Activated CD4-positive, alpha-beta T cell treated with anti-CD3 and anti-CD28 coated beads, Interleukin-2, amount 10 ng/mL, durations not matched to agents 24 days and 14 days (primary cell): ENCODE measurements around the gene DNMT1. TPM values are rescaled to one million over a fixed set of nuclear protein-coding genes. Genes with fewer than 3 reads are reported as not detected.

Source experiments
- DNase-seq: peaks from one replicate; pipeline ENCODE4 v3.0.0; 2022
- H3K27ac Mint-ChIP-seq: one replicate; pipeline ENCODE4 v1.8.0; 2022; ENCODE audit warnings: mild to moderate bottlenecking, mixed read lengths
- H3K27me3 Mint-ChIP-seq: one replicate; pipeline ENCODE4 v1.8.0; 2022; ENCODE audit warnings: mixed read lengths
- H3K36me3 Mint-ChIP-seq: one replicate; pipeline ENCODE4 v1.8.0; 2022; ENCODE audit warnings: low read depth, mild to moderate bottlenecking, mixed read lengths
- H3K4me1 Mint-ChIP-seq: one replicate; pipeline ENCODE4 v1.8.0; 2021; ENCODE audit warnings: mixed read lengths
- H3K4me3 Mint-ChIP-seq: one replicate; pipeline ENCODE4 v1.8.0; 2022; ENCODE audit warnings: mild to moderate bottlenecking, moderate library complexity, mixed read lengths
- H3K9me3 Mint-ChIP-seq: one replicate; pipeline ENCODE4 v1.8.0; 2021; ENCODE audit warnings: mixed read lengths
- intact Hi-C: fragments of 100-400 bp; cut with micrococcal nuclease; formaldehyde crosslinking; loops from one replicate; pipeline ENCODE4 v1.15.1; 2023
- total RNA-seq: library from RNA; stranded (reverse); gene quantifications from 2 replicates; pipeline ENCODE4 v1.2.3, GENCODE V29; 2022

DNMT1 gene
- total RNA-seq, 1 donor from 2014 or later, result 414 TPM

DNA sequence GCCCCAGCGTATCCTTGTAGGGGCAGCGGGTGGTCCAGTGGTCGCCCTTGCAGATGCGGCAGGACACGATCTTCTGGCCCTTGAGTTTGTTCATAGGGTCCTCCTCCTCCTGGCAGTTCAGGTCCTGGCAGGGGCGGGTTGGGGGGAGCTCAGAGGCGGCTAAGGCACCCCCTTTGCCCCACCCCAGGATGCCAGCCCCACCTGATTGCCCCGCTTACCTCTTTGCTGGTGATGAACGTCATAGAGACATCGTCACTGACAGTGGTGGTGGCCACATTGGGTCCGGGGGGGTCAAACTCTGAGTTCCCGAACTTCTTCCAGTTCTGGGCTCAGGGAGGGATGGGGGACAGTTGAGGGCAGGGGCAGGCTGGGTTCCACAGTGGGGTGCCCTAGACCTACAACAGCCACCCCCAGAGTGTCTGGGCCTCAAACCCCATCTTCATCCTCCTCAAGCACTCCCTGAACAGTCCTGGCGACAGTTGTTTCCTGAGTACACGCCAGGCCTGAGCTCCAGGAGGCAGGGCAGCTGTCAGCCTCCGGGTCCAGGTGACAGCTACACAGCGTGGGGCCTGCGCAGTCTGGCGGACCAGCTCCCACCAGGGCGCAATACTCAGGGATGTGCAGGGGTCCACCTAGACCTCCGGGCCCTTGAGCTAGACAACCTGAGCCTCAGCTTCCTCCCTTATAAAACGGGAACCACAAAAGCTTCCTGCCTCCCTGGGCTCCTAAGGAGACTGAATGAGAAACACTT is 77.7 kb downstream of the DNMT1 start:
- H3K27ac Mint-ChIP-seq, result no peak overlapping the region
- no peaks in the 10 kb centered on the region for H3K27me3 Mint-ChIP-seq
- H3K9me3 Mint-ChIP-seq, result no peaks in the 10 kb centered on the region
- no peak for DNase-seq
- H3K4me1 Mint-ChIP-seq, result peaks cover 26% of the 10 kb centered on the region
- H3K36me3 Mint-ChIP-seq, result peaks cover 50% of the 10 kb centered on the region
- intact Hi-C loops, result loop anchor here (10.0 kb wide), 1 partner anchor 182 kb away; the partner anchor contains the start of gene OLFM2
- no peak overlapping the region for H3K4me3 Mint-ChIP-seq

DNA sequence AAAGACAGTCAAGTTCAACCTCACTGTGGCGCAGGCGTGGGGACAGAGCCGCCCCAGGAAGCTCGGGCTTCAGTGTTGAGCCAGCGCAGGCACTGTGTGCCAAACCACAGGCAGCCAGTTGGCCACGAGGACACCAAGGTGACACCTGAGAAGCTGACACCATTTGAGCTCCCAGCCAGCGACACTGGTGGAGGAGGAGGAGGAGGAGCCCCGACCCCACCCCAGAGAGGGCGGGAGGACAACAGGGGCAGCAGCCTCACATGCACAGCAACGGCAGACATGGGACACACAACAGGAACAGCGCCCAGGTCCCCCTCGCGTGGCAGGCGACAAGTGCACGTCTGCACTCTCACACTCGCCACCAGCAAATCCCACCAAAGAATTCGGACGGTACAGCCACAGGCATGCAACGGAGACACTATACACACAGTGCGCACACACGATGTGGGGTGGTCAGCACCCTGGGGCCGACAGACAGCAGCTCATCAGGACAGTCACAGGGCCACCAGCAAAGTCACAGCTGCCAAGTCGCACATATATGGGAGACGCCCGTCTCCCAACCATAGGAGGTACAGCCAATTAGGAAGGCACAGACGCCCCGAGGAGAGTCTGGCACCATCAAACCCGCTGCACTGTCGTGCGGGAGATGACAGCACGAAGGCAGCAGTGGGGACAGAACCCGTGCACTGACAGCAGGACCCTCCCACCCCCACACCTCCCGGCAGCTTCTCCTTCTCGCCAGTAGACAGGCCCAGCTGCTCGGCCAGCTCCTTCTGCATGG is 78.5 kb downstream of the DNMT1 start:
- Mint-ChIP-seq H3K9me3 (no peaks in the 10 kb centered on the region), H3K27me3 (no peaks in the 10 kb centered on the region), H3K4me1 (peaks cover 33% of the 10 kb centered on the region), H3K36me3 (peaks cover 54% of the 10 kb centered on the region), H3K4me3 (peak overlapping the region; percentile 34), H3K27ac (peak overlapping the region; percentile 34)
- intact Hi-C loops, result loop anchor here (10.0 kb wide), 1 partner anchor 181 kb away; the partner anchor contains the start of gene OLFM2
- DNase-seq, result peak; percentile 60

DNA sequence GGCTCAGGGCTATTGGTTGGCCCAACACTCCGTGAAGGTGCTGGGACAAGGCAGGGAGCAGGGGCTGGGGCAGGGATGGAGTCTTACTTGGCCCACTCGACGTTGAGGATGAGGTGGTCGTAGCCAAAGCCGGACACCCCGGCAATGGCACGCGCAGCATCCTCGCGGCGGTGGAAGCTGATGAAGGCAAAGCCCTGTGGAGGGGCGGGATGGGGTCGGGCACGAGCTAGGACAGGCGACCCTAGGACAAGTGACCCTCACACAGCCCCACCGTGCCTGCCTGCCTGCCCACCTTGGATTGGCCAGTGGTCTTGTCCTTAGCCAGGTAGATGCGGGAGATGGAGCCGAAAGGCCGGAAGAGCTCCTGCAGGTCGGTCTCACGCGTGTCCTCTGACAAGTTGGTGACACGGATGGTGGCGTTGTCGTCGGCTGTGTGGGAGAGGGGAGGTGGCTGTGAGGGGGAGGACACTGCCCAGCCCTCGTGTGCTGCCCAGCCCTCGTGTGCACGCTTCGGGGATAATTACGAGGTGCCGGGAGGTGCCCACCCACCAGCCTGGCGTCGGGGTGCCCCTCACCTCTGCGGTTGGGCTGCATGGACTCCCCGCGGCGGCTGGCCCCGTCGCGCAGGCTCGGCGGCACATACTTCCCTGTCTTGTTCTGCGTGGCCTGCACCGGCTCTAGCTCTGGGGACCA is 79.2 kb downstream of the DNMT1 start:
- H3K27me3 Mint-ChIP-seq, result no peaks in the 10 kb centered on the region
- DNase-seq, result no peak
- H3K4me1 Mint-ChIP-seq, result peaks cover 35% of the 10 kb centered on the region
- intact Hi-C loops, result loop anchor here (10.0 kb wide), 1 partner anchor 181 kb away; the partner anchor contains the start of gene OLFM2
- H3K36me3 Mint-ChIP-seq, result peaks cover 58% of the 10 kb centered on the region
- H3K4me3 Mint-ChIP-seq, result no peak overlapping the region
- peak overlapping the region; percentile 34 for H3K27ac Mint-ChIP-seq
- H3K9me3 Mint-ChIP-seq, result no peaks in the 10 kb centered on the region

DNA sequence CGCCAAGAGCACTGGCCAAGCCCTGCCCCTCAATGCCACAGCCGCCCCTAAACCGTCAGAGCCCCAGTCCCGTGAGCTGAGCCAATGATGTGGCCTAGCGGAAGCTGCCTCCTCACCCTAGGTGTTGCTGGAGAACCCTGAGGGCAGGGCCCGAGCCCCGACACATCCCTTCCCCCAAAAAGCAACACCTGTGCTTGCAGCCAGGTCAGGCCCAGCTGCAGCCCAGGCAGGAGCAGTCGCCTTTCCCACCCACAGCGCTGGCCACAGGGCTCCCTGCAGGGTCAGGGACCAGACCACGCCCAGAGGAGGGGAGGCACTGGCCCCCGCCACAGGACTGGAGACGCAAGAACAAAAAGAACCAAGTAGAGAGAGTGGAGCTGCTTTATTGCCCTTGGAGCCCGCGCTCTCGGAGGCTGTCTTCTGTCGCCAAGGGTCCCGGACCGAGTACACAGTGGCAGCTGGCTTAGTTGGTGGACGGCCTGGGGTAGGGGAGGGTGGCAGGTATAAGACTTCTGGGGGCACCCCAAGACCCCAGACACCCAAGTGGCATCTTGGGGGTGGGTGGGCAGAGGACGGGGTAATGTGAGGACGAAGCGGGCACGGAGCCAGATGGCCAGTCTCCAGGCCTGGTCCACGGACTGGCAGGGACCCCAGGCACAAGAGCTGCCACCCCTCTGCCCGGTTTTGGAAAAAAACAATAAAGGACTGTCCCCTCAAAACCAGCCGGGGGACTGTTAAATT is 79.9 kb downstream of the DNMT1 start:
- Mint-ChIP-seq H3K36me3 (peaks cover 64% of the 10 kb centered on the region), H3K27ac (peak overlapping the region; percentile 63)
- intact Hi-C loops, result loop anchor here (10.0 kb wide), 1 partner anchor 180 kb away; the partner anchor contains the start of gene OLFM2

DNA sequence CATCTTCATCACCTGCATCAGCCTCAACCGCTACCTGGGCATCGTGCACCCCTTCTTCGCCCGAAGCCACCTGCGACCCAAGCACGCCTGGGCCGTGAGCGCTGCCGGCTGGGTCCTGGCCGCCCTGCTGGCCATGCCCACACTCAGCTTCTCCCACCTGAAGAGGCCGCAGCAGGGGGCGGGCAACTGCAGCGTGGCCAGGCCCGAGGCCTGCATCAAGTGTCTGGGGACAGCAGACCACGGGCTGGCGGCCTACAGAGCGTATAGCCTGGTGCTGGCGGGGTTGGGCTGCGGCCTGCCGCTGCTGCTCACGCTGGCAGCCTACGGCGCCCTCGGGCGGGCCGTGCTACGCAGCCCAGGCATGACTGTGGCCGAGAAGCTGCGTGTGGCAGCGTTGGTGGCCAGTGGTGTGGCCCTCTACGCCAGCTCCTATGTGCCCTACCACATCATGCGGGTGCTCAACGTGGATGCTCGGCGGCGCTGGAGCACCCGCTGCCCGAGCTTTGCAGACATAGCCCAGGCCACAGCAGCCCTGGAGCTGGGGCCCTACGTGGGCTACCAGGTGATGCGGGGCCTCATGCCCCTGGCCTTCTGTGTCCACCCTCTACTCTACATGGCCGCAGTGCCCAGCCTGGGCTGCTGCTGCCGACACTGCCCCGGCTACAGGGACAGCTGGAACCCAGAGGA is 80.6 kb downstream of the DNMT1 start:
- Mint-ChIP-seq H3K4me1 (peaks cover 42% of the 10 kb centered on the region), H3K9me3 (no peaks in the 10 kb centered on the region), H3K27me3 (no peaks in the 10 kb centered on the region), H3K27ac (peak overlapping the region; percentile 63), H3K4me3 (no peak overlapping the region), H3K36me3 (peaks cover 68% of the 10 kb centered on the region)
- DNase-seq, result no peak
- intact Hi-C loops, result loop anchor here (2.0 to 10.0 kb wide), 2 partner anchors 15 to 179 kb away; partner anchors contain the start of gene OLFM2

More for the DNA sequence above, 79.9 kb downstream of the DNMT1 start:
- H3K4me3 Mint-ChIP-seq, result no peak overlapping the region
- H3K9me3 Mint-ChIP-seq, result no peaks in the 10 kb centered on the region
- peak; percentile 59 for DNase-seq
- H3K27me3 Mint-ChIP-seq, result no peaks in the 10 kb centered on the region
- peaks cover 38% of the 10 kb centered on the region for H3K4me1 Mint-ChIP-seq

DNA sequence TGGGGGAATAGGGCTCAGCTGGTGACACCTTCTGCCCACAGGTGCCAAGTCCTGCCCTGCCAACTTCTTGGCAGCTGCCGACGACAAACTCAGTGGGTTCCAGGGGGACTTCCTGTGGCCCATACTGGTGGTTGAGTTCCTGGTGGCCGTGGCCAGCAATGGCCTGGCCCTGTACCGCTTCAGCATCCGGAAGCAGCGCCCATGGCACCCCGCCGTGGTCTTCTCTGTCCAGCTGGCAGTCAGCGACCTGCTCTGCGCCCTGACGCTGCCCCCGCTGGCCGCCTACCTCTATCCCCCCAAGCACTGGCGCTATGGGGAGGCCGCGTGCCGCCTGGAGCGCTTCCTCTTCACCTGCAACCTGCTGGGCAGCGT is 81.2 kb downstream of the DNMT1 start:
- Mint-ChIP-seq H3K36me3 (peaks cover 66% of the 10 kb centered on the region), H3K9me3 (no peaks in the 10 kb centered on the region), H3K27me3 (no peaks in the 10 kb centered on the region), H3K4me3 (no peak overlapping the region), H3K27ac (peak overlapping the region; percentile 91), H3K4me1 (peaks cover 38% of the 10 kb centered on the region)
- DNase-seq, result no peak
- intact Hi-C loops, result loop anchor here (2.0 to 10.0 kb wide), 2 partner anchors 15 to 179 kb away; partner anchors contain the start of gene OLFM2

DNA sequence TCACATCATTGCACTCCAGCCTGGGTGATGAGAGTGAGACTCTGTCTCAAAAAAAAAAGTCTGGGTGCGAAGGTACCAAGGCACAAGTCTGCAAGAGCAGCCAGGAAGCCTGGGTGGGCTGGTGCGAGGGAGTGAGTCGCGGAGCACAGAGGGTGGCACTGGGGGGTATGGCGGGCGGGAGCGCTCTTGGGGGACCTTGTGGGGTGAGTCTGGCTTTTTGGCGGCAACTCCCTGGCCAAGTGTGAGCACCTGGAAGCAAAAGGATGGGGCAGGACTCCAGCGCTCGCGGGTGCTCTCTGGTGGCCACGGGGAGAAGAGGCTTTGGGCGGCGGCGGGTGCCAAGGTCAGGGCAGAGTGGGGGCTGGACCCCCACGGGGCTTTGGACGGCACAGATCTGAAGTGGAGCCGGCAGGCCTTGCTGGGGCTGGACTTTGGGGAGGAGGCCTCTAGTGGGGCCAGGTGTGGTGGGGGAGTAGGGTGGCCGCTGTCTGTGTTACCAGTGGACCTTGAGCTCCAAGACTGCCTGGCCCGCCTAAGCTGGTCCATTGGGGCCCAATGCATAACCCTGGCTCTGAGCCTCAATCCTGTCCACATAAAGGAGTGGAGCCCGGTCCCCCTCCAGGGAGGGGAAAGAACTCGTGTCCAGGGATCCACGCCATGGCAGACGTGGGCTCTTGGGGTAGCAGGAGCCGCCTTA is 81.7 kb downstream of the DNMT1 start:
- Mint-ChIP-seq H3K27ac (peak overlapping the region; percentile 91), H3K4me3 (peak overlapping the region; percentile 58), H3K9me3 (no peaks in the 10 kb centered on the region), H3K36me3 (peaks cover 70% of the 10 kb centered on the region), H3K27me3 (no peaks in the 10 kb centered on the region), H3K4me1 (peaks cover 39% of the 10 kb centered on the region)
- intact Hi-C loops, result loop anchor here (2.0 to 10.0 kb wide), 2 partner anchors 14 to 178 kb away; partner anchors contain the start of gene OLFM2
- DNase-seq, result peak; percentile 90

DNA sequence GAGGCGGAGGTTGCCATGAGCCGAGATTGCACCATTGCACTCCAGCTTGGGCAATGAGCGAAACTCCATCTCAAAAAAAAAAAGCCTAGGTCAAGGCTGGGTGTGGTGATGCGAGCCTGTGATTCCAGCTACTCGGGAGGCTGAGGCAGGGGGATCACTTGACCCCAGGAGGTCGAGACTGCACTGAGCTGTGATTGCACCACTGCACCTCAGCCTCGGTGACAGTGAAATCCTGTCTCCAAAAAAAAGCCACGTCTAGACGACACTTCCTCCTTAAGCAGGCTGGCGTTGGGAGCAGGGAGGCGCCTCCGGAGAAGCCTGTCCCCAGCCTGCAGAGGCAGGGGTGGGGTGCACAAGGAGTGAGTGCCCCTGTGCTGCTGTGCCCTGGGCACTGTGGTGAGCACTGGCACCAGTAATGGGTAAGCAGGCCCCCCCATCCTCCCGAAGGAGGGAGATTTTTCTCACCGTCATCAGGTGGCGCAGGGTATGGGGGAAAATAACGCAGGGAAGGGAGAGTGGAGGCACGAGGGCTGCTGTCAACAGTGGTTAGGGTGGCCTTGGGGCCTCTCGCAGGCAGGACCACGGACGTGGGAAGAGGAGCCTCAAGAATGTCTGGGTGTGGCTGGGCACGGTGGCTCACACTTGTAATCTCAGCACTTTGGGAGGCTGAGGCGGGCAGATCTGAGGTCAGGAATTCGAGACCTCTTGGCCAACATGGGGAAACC is 82.6 kb downstream of the DNMT1 start:
- peak overlapping the region; percentile 91 for H3K27ac Mint-ChIP-seq
- peak overlapping the region; percentile 58 for H3K4me3 Mint-ChIP-seq
- peaks cover 46% of the 10 kb centered on the region for H3K4me1 Mint-ChIP-seq
- H3K9me3 Mint-ChIP-seq, result no peaks in the 10 kb centered on the region
- no peaks in the 10 kb centered on the region for H3K27me3 Mint-ChIP-seq
- peaks cover 74% of the 10 kb centered on the region for H3K36me3 Mint-ChIP-seq
- intact Hi-C loops, result loop anchor here (2.0 to 10.0 kb wide), 2 partner anchors 13 to 177 kb away; partner anchors contain the start of gene OLFM2
- DNase-seq, result peak; percentile 77

DNA sequence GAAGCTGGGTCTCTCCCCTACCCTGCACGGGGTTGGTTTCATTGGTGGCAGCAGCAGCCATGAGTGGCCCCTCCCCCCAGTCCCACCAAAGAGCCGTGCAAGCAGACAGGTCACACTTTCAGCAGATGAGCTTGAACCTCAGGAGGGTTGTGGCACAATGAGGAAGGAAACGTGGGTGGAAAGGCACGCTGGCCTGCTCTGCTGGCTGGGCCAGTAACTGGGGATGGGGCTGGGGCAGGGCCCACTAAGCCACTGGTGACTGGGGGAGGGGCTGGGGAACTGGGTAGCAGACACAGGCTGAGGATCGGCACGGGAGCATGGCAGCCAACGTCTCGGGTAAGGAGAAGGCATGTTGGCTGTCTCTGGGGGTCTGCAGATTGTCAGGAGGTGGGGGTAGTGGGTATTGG is 83.3 kb downstream of the DNMT1 start, which contains the start of gene P2RY11:
TSS of gene P2RY11 (plus strand) at position 289 of the 407 bp plus-strand sequence. CDS start at position 318, 29 bp downstream.
- peak; percentile 73 for DNase-seq
- Mint-ChIP-seq H3K9me3 (no peaks in the 10 kb centered on the region), H3K36me3 (peaks cover 75% of the 10 kb centered on the region), H3K27ac (peak within 1 kb of the TSS; percentile 91), H3K27me3 (no peaks in the 10 kb centered on the region), H3K4me3 (peak within 1 kb of the TSS; percentile 74), H3K4me1 (peaks cover 50% of the 10 kb centered on the region)
- intact Hi-C loops, result loop anchor here (10.0 kb wide), 1 partner anchor 177 kb away; the partner anchor contains the start of gene OLFM2

DNA sequence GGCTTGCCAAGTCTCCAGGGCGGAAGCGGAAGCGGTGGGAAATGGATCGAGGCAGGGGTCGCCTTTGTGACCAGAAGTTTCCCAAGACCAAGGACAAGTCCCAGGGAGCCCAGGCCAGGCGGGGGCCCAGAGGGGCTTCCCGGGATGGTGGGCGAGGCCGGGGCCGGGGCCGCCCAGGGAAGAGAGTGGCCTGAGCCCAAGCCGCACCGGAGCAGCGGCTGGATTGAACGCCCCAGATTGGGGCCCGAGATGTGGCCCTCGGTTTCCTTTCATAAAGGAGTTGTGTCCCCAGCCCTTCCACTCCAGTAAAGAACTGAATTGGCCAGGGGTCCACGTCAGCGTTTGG is 83.8 kb downstream of the DNMT1 start:
- peak overlapping the region; percentile 74 for H3K4me3 Mint-ChIP-seq
- H3K36me3 Mint-ChIP-seq, result peaks cover 72% of the 10 kb centered on the region
- intact Hi-C loops, result loop anchor here (10.0 kb wide), 1 partner anchor 176 kb away; the partner anchor contains the start of gene OLFM2
- H3K27me3 Mint-ChIP-seq, result no peaks in the 10 kb centered on the region
- no peak for DNase-seq
- peaks cover 49% of the 10 kb centered on the region for H3K4me1 Mint-ChIP-seq
- no peaks in the 10 kb centered on the region for H3K9me3 Mint-ChIP-seq
- peak overlapping the region; percentile 60 for H3K27ac Mint-ChIP-seq
